RPMI8226 (cell line): Measurements from ENCODE around the gene ZKSCAN7.
"Not testable (repeated sequence)": the region's sequence is repeated elsewhere in the genome, so short reads cannot be mapped to it uniquely, and the experiment has no call there.

ENCODE experiments used
- DNase-seq: peaks from one replicate; pipeline ENCODE4 v3.0.0-alpha.2; 2015

Gene ZKSCAN7

DNA sequence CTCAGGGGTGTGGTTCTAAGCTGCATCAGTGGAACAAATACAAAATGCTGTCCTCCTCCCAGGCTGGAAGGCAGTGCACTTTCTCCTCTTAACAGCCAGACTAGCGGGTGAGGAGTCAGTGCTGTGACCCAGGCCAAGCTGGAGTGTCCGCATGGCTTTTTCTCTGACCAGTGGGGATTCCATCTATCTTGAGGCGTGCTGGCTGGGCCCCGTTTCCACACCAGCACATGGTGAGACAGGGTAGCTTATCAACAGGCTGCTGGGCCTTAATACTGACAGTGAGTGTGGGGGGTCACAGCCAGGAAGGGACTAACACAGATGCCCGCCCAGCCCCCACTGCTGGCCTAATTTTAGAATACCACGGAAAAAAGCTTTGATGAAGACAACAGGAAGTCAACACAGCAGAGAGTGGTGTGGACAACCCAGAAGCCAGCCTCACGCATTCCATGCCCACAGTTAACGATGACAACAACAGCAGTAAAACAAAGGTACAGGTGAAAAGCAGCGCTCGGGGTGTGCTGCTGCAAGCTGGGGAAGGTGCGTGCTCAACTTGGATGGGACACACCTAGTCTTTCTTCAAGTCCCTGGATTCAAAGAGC is 22.5 kb downstream of the ZKSCAN7 start:
- not testable (repeated sequence) for DNase-seq

DNA sequence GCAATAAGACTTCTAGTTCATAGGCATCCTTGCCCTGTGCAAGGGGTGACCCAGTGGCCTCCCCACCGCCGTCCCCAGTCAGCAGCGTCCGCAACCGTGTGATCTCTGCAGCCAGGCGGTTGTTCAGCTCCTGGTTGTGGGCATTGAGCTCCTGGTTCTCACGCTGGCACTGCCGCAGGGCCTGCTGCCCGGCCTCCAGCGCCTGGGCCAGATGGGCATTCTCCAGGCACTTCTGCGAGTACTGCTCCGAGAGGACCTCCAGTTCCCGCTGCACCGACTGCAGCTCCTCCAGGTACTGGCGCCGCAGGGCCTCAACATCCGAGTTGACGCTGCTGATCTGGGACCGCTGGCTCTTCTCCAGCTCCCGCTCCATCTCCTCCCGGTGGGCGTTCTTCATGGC is 23.3 kb downstream of the ZKSCAN7 start:
- not testable (repeated sequence) for DNase-seq

DNA sequence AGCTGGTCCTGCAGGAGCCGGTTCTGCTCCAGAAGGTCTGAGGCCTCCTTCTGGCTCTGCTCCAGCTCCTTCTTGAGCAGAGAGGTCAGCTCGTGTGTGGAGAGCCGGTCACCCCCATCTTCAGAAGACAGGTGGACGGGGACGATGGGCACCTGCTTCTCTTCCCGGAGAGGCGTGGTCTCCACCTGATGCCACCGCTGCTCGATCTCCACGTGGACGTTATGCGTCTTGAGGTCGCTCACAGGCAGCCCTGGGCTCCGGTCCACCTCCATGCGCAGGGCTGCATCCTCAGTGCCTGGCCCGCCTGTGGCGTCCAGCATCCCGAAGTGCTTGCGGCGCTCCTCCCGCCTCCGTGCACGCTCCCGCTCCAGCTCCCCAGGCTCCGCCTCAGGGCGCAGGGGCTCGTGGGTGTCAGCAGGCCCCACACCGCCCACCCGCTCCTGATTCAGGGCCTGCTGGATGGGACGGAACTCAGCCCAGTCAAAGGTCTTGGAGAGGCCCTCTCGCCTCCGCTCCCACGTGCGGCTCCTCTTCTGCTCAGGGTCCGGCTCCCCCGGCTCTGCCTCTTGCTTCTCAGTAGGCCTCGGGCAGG is 24.0 kb downstream of the ZKSCAN7 start:
- not testable (repeated sequence) for DNase-seq

DNA sequence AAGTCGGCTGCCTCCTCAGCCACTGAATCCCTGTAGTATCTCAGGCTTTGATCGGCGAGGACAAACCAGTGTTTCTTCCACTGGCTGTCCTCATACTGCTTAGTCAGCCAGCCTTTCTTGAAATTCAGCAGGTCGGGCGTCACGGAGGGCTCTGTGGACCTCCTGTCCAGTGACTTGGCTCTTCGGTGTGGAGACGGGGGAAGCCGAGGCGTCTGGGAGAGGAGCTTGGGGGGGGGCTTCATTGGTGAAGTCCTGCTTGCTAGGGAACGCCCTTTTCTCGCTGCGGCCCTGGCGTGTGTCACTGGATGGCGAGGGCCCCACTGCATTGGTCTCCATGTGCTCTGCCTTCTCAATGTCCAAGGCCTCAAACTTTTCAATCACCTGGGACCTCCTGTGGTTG is 24.8 kb downstream of the ZKSCAN7 start:
- not testable (repeated sequence) for DNase-seq

DNA sequence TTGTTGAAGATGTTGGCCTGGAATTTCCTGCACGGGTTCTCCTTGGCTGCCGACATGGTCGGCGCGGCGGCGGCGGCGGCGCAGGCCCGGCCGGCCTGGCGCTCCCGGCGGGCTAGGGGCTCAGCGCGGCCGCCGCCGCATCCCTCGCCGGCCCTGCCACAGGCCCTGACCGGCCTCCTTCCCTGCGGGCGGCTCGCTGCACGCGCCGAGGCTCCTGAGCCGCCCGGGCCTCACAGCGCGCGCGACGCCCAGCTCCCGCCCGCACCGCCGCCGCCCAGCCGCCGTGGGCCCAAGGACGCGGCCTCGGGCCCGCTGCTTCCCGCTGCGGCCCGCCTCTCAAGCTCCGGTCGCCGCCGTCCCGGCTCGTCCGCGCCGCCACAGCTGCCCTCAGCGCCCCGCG is 26.0 kb downstream of the ZKSCAN7 start:
- not testable (repeated sequence) for DNase-seq

DNA sequence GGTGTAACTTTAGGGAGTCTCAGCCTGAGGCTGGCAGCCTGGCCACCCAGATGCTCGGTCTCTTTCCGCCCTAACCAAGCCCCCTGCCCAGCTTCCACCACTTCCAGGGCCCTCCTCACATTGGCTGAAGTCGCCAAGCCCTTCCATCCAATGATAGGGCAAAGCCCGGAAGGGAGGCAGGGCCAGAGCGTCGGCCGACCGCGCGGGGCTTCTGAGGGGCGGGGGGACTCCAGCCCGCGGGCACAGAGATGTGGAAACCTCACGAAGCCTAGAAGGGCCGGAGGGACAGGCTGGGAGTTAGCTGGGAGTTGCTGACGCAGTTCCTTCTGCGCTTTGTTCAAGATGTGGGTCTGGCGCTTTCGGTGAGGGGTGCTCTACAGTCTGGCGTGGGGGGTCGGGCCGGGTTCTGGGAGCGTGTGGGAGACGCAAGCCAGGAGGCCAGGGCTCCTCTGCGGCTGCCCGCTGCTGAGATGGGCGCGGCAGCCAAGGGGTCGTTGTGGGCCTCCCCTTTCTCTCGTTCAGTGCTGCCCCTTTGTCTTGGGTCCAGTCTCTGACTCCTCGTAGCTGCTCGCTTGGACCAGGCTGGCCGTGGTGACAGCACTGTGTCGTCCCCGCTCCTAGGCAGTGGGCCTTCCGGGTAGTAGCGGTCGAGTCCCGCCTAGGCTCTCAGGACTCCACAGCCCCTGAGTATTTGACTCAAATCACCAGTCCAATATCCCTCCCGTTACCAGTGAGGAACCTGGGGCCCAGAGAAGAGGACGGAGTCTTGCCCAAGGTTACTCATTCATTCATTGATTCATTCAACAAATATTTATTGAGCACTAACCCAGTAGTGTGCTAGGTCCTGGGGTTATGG is 29.9 kb downstream of the ZKSCAN7 start, which contains the start of gene ZNF660:
ZNF660 (plus strand) TSS at position 319 of the 856 bp plus-strand sequence. CDS start 9,230 bp downstream, outside the sequence.
- DNase-seq: no peak

DNA sequence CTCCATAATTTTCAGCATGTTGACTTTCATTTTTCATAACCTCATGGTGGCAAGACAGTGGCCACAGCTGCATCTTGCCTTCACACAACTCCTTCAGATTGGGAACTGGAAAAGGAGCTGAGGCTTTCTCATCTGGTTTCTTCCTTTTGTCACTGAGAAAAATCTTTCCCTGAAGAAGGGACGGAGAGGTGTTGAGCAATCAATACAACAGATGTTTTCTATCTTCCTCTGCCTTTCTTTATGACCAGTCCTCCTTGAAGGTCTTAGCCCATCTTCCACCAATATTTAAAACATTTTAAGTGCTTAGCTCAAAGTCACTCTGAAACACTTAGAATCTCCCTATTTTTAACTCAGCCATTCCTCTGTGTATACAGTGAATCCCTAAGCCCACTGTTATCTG is 41.6 kb downstream of the ZKSCAN7 start:
- no peak for DNase-seq

DNA sequence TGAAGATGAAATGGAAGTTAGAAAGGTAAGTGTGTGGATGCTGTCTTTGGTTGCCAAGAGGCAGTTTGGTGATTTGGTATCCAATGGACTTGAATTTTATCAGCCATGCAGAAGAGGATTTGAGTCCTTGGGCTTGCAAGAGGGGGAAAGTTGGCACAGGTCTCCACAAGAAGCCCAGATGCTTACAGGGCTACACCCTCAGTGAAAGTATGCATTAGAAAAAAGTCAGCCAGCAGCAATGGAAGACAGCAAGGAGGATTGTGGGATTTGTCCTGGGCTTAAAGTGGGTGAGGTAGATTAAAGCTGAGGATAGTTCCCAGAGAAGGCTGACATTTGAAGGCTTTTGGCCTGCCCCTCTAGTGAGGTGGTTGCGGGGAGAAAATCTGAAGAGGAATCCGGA is 46.8 kb downstream of the ZKSCAN7 start:
- no peak for DNase-seq

DNA sequence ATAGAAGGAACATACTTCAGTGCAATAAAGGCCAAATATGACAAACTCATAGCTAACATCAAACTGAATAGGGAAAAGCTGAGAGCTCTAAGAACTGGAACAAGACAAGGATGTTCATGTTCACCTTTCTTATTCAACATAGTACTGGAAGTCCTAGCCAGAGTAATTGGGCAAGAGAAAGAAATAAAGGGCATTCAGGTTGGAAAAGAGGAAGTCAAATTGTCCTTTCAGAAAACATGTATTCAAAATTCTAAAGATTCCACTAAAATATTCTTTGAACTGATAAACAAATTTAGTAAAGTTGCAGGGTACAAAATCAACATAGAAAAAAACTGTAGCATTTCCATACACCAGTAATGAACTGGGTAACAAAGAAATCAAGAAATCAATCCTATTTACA is 57.7 kb downstream of the ZKSCAN7 start:
- DNase-seq: no peak
